ENCODE measurements around the gene ZNF385D.
"Not testable (repeated sequence)": the region's sequence is repeated elsewhere in the genome, so short reads cannot be mapped to it uniquely, and the experiment has no call there.

Gene ZNF385D

GRCh38 chr3:21508246-21508645, 242.8 kb downstream of the ZNF385D start:
- peak in 2 of 3 donors; percentile 22 to 35 for DNase-seq

- DNase-seq = no peak
Measured at GRCh38 chr3:21505711-21506460, 245.1 kb downstream of the ZNF385D start.

GRCh38 chr3:21502656-21503055, 248.4 kb downstream of the ZNF385D start:
- DNase-seq = no peak

- DNase-seq = no peak
Measured at GRCh38 chr3:21500834-21501233, 250.2 kb downstream of the ZNF385D start.

GRCh38 chr3:21490671-21491070, 260.3 kb downstream of the ZNF385D start:
- not testable (repeated sequence) for DNase-seq

- no peak for DNase-seq
Measured at GRCh38 chr3:21487520-21487919, 263.5 kb downstream of the ZNF385D start.

GRCh38 chr3:21486024-21486935, 264.7 kb downstream of the ZNF385D start:
- not testable (repeated sequence) for DNase-seq

GRCh38 chr3:21484828-21485144, 266.2 kb downstream of the ZNF385D start:
- peak; percentile 34 to 50 (median 48) for DNase-seq

- DNase-seq = peak in 2 of 3 donors; percentile 27 to 65
Measured at GRCh38 chr3:21484057-21484827, 266.8 kb downstream of the ZNF385D start.

GRCh38 chr3:21481991-21482390, 269.0 kb downstream of the ZNF385D start:
- no peak for DNase-seq

GRCh38 chr3:21477541-21478288, 273.3 kb downstream of the ZNF385D start:
- no peak for DNase-seq

GRCh38 chr3:21466476-21466875, 284.5 kb downstream of the ZNF385D start:
- no peak for DNase-seq

GRCh38 chr3:21464746-21465145, 286.3 kb downstream of the ZNF385D start:
- no peak for DNase-seq

- no peak for DNase-seq
Measured at GRCh38 chr3:21463319-21463718, 287.7 kb downstream of the ZNF385D start.

- DNase-seq = no peak
Measured at GRCh38 chr3:21462141-21462540, 288.9 kb downstream of the ZNF385D start.

- DNase-seq = no peak
Measured at GRCh38 chr3:21457084-21457483, 293.9 kb downstream of the ZNF385D start.

GRCh38 chr3:21449738-21450137, 301.3 kb downstream of the ZNF385D start:
- no peak for DNase-seq

- DNase-seq = no peak
Measured at GRCh38 chr3:21447476-21448151, 303.4 kb downstream of the ZNF385D start.

GRCh38 chr3:21446945-21447475, 304.0 kb downstream of the ZNF385D start:
- DNase-seq = no peak

- DNase-seq = no peak
Measured at GRCh38 chr3:21446027-21446426, 305.0 kb downstream of the ZNF385D start.

- no peak for DNase-seq
Measured at GRCh38 chr3:21441821-21442220, 309.2 kb downstream of the ZNF385D start.

GRCh38 chr3:21436835-21437234, 314.2 kb downstream of the ZNF385D start:
- no peak for DNase-seq

Data from suppressor macrophage treated with lipopolysaccharide for 1 hour (primary cell).